Dermis microvascular lymphatic vessel endothelial cell (primary cell): ENCODE data around the gene CLK3. TPM values are rescaled to one million over a fixed set of nuclear protein-coding genes. Genes with fewer than 3 reads are reported as not detected.
"Not testable (repeated sequence)": the region's sequence is repeated elsewhere in the genome, so short reads cannot be mapped to it uniquely, and the experiment has no call there.

Experiments
- DNase-seq, 2 donors: peaks; one replicate each; pipeline versions ENCODE4 v3.0.0 to v3.0.0-alpha.2; 2010; ENCODE audit warnings: low read depth in 2 of 2
- total RNA-seq: library from RNA; depleted of rRNA; stranded (reverse); fragments of >200 nt; gene quantifications from 2 replicates; pipeline ENCODE4 v1.2.1, GENCODE V29; 2014

CLK3 gene
- total RNA-seq, 1 donor from 2014 or later = 35.0 TPM

GRCh38 chr15:74642348-74642733 is 26.7 kb downstream of the CLK3 start:
- DNase-seq = no peak

DNA sequence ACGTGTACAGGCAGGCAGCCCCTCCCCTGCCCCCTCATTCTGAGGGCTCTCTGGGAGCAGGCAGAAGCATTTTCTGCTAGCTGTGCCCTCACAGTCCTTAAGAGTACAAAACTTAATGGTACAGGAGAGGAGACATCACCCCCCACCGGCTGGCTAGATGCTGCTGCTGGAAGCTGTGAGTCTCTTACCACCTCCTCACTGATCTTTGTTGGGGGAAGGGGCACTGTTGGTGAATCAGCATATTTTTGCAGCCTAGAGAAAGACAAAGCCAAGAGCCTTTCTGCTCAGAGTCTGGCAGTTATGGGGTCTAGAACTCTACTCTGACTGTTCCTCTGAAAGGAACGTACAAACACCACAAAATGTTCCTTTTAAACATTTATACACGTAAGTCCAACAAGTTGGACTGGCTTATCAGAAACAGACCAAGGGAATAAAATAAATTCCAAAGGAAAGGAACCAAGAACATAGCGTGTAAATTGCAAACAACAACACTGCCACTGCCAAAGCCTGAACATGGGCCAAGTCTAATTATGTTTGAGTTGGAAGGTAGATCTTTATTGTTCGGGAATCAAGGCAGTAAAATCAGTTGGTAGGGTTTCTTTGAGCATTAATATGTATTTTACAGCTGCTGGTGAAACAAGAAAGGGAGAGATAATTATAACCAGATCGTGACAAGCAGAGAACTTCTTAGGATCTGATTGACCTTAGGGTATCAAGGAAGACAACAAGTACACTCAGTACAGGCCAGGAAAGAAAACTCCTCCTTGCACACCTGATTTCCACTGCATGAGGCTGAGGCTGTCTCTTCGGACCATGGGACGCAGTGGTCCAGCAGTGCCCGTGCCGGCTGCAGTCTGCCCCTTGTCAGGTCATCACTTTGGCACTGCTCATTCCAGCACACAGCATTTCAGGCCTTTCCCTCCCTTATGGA is 27.4 kb downstream of the CLK3 start:
- peak in 1 of 2 donors; percentile 79 for DNase-seq

GRCh38 chr15:74643665-74644204 is 28.1 kb downstream of the CLK3 start:
- DNase-seq = no peak

GRCh38 chr15:74646480-74646879 is 30.8 kb downstream of the CLK3 start:
- no peak for DNase-seq

GRCh38 chr15:74648051-74648842 is 32.6 kb downstream of the CLK3 start:
- no peak for DNase-seq

- DNase-seq = peak; percentile 85 to 96
These were observed 35.7 kb downstream of the CLK3 start for GRCh38 chr15:74651242-74651741.

GRCh38 chr15:74653426-74654102 is 37.9 kb downstream of the CLK3 start:
- DNase-seq = peak in 1 of 2 donors; percentile 50

DNA sequence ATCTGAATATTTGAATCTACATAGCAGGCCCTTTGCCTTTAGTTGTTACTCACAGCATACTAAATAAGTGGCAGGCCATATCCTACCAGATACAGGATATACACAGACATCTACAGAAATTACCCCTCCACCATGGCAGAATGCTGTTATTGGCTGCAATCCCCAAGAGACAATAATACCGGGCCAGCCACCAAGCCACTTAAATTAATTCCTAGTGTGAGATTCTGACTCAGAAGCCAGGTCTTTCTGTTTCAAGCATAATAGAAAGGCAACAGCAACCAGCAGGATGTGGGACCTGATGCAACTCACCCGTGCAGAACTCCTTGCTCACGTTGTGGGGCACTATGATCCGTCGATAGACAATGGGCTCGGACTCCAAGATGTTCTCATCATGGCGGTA is 39.8 kb downstream of the CLK3 start:
- peak in 1 of 2 donors; percentile 55 for DNase-seq

GRCh38 chr15:74656935-74657535 is 41.4 kb downstream of the CLK3 start:
- no peak for DNase-seq

- DNase-seq = no peak
These were observed 42.2 kb downstream of the CLK3 start for GRCh38 chr15:74657846-74658245.

DNA sequence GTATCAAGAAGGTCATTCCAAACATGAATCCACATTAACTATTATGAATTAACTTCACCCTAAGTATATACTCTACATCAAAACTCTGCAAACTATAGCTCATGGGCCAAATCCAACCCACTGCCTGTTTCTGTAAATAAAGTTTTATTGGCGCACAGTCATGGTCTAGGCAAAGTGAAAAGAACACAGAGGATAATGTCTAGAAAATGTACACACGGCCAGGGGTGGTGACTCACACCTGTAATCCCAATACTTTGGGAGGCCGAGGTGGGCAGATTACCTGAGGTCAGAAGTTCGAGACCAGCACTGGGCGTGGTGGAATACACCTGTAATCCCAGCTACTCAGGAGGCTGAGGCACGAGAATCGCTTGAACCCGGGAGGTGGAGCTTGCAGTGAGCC is 45.6 kb downstream of the CLK3 start:
- not testable (repeated sequence) for DNase-seq

DNA sequence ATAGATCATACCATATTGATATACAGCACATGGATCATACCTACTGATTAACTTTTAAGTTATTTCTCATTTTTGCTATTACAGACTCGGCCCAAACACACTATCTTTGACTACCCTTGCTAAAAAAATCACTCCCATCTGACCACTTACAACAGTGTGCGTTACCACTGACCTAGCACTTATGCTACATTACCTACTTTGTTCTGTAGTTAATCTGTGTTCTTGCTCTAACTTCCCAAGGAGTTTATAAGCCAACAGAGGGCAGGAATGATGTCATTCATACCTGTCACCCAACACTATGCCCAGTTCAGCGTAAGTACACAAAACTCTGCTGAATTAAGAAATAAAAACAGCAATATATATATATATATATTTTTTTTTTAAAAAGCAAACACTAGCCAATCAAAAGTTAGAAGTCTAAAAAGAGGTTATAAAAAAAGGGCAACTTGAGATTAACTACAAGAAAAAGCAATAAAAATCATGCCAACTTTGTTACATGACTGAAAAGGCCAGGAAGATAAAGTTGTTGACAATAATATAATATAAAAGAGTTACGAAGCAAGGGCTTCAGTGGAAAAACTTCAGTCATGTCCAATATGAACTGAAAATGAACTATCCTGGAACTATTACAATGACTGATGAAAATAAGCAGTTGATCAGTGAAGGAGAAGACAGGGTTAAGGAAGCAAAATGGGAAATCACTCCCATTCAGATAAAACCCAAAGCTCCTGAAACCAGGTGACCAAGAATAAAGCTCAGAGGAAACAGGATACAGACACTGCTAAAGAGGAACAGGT is 46.6 kb downstream of the CLK3 start:
- peak in 1 of 2 donors; percentile 44 for DNase-seq

DNA sequence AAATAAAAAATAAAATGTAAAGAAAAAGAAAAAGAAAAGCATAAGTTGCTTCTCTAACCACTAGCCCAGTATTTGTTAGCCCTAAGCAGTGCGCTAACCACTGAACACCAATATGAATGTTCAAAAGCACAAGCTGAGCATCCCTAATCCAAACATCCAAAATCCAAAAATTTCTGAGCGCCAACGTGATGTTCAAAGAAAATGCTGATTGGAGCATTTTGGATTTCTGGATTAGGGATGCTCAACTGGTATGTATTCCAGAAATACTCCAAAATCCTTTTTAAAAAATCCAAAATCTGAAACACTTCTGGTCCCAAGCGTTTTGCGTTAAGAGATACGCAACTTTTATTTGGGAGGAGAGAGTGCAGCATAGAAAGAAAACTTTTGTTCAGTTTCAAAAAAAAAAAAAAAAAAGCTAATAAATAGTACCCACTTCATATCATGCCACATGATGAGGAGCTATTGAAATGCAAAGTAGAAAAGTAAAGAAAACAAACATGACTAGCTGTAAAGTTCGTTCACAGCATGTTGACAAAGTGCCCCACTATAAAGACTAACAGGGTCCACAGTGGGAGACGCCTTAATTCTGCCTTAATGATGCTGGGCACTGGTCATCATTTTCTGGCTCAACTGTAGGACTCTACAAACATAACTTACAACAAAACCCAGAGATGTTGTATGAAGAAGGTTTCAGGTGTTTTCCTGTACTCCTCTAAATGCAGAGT is 47.8 kb downstream of the CLK3 start:
- no peak for DNase-seq

DNA sequence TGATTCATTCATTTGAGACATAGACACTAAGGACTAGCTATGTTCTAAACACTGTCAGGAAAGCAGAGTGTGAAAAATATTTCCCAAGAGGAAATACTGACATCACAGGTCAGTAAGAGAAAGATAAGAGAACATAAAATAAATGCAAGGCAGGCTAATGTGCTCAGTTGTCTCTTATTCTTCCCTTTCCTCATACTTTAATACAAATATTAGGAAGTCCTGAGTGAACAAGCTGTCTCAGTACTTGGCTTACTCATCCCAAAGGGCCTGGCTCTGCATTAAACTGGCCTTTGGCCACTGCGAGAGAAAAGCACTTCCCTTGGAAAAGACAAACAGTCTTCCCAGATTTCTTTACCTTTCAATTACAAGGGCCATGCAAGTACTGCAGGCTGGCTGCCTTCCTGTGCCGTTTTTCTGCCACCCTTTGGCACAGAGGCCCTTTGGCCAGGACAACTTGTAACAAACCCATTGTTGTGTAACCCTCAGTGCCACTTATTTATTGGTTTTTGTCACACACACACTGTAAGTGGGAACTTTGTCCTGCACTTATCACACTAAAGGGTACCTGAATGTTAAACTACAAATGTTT is 48.5 kb downstream of the CLK3 start:
- DNase-seq = peak; percentile 68 to 82

DNA sequence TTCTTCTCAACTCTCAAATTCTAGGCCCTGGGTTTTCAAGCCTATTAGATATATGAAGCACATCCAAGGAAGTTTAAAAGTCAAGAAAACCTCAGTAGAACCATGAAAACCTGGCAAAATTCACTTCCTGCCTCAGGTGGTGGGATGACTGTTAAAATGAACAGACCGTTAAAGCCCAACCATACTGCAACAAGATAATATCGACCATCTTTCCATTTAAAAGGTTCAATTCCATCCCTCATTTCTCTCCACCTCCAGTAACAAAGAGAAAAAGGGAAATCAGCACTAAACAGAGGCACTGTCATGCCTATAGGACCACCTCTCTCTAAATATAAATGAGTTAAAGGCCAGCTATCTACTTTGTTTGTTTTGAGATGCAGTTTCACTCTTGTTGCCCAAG is 49.0 kb downstream of the CLK3 start:
- DNase-seq = no peak

- no peak for DNase-seq
These were observed 52.3 kb downstream of the CLK3 start for GRCh38 chr15:74667975-74668374.

DNA sequence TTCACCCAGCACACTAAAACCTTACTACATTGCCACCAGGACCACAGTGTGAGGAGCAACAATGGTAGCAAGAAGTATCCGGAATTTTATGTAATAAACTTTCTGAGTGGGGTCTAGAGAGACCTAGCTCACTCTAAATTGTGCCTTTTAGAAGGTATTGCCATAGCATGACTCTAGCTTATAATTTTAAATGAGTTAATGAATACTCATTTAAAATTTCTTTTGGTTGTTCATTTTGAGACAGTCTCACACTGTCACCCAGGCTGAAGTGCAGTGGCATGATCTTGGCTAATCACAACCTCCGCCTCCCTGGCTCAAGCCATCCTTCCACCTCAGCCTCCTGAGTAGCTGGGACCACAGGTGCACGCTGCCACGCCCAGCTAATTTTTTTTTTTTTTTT is 54.0 kb downstream of the CLK3 start:
- no peak for DNase-seq

DNA sequence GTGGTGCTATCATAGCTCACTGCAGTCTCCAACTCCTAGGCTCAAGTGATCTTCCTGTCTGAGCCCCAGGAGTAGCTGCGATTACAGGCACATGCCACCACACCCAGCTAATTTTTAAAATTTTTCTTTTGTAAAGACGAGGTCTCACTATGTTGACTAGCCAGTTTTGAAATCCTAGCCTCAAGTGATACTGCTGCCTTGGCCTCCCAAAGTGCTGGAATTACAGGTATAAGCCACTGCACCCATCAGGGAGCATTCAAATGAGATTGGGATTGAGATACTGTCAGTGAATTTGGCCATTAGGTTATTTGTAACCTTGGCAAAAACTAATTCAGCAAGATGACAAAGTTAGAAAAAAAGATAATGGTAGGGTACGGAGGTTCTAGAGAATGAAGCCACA is 58.5 kb downstream of the CLK3 start:
- DNase-seq = no peak

DNA sequence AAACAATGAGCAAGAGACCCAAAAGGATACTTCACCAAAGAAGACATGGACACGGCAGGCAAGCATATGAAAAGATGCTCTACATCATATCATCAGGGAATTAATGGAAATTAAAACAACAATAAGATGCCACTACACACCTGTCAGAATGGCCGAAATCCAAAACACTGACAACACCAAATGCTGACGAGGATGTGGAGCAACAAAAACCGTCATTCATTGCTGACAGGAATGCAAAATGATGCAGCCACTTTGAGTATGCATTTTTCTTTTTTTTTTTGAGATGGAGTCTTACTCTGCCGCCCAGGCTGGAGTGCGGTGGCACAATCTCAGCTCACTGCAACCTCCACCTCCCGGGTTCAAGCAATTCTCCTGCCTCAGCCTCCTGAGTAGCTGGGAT is 61.2 kb downstream of the CLK3 start:
- no peak for DNase-seq
